HEK293 (cell line): ENCODE results near the gene ANO1.

Experiments used
- CTCF ChIA-PET: fragments of 350-600 bp; formaldehyde crosslinking; extraction: SDS; loops from one replicate; lab custom pipeline; 2021; ENCODE audit warnings: antibody characterized with exemption; lab: Yijun Ruan, JAX
- POLR2A ChIA-PET: fragments of 300-600 bp; formaldehyde crosslinking; extraction: SDS; loops from one replicate; lab custom pipeline; 2020; ENCODE audit warnings: antibody characterized with exemption, inconsistent platforms; lab: Yijun Ruan, JAX
- H3K27ac ChIP-seq: fragments of 200-500 bp; sonication (Bioruptor generic); 2 replicates; pipeline ENCODE4 v1.5.1; 2014; ENCODE audit warnings: low read depth, low read length, control low read depth, inconsistent platforms; ENCODE audit errors: extremely low read depth
- H3K36me3 ChIP-seq, 2 experiments: fragments of 200-500 bp in 1 of 2; sonication (Bioruptor generic) in 1 of 2; 1 replicate in 1 of 2; 2 replicates in 1 of 2; pipeline ENCODE4 v1.5.1; 2014 to 2017; ENCODE audit warnings: inconsistent platforms in 2 of 2, low read length in 2 of 2; ENCODE audit not compliant: control insufficient read depth in 2 of 2, insufficient read depth in 1 of 2
- H3K4me1 ChIP-seq: fragments of 200-500 bp; sonication (Bioruptor generic); 2 replicates; pipeline ENCODE4 v1.5.1; 2014; ENCODE audit warnings: mild to moderate bottlenecking, low read length, inconsistent platforms; ENCODE audit not compliant: control insufficient read depth, insufficient read depth
- H3K4me3 ChIP-seq: 2 replicates; pipeline ENCODE4 v1.5.1; 2011; ENCODE audit warnings: low read depth, mild to moderate bottlenecking, control low read depth, low read length, moderate library complexity
- H3K9me3 ChIP-seq: fragments of 200-500 bp; sonication (Bioruptor generic); 2 replicates; pipeline ENCODE4 v1.5.1; 2014; ENCODE audit warnings: low read depth, low read length, inconsistent platforms; ENCODE audit not compliant: control insufficient read depth, insufficient read depth
- ATF2 ChIP-seq: fragments of 450-650 bp; formaldehyde crosslinking; IDR thresholded peaks from 2 replicates; pipeline ENCODE4 v1.5.1; 2016; ENCODE audit warnings: missing biosample characterization, missing genetic modification characterization, low read depth
- INSM2 ChIP-seq: fragments of 450-650 bp; formaldehyde crosslinking; IDR thresholded peaks from 2 replicates; pipeline ENCODE4 v1.5.1; 2016; ENCODE audit warnings: missing biosample characterization, missing genetic modification characterization
- KLF9 ChIP-seq: fragments of 450-650 bp; formaldehyde crosslinking; IDR thresholded peaks from 2 replicates; pipeline ENCODE4 v1.5.1; 2016; ENCODE audit warnings: missing biosample characterization, missing genetic modification characterization, low read depth
- REST ChIP-seq: fragments of 450-650 bp; formaldehyde crosslinking; IDR thresholded peaks from 2 replicates; pipeline ENCODE4 v1.5.1; 2016; ENCODE audit warnings: missing biosample characterization, missing genetic modification characterization
- ZBTB21 ChIP-seq: fragments of 450-650 bp; formaldehyde crosslinking; IDR thresholded peaks from 2 replicates; pipeline ENCODE4 v1.5.1; 2017; ENCODE audit warnings: missing biosample characterization, missing genetic modification characterization
- ZBTB7A ChIP-seq: fragments of 450-650 bp; formaldehyde crosslinking; IDR thresholded peaks from 2 replicates; pipeline ENCODE4 v1.5.1; 2016; ENCODE audit warnings: low read depth, missing biosample characterization, missing genetic modification characterization
- ZNF335 ChIP-seq: fragments of 450-650 bp; formaldehyde crosslinking; conservative IDR thresholded peaks from 2 replicates; pipeline ENCODE4 v1.5.1; 2016; ENCODE audit warnings: missing biosample characterization, missing genetic modification characterization
- ZNF423 ChIP-seq: fragments of 450-650 bp; formaldehyde crosslinking; IDR thresholded peaks from 2 replicates; pipeline ENCODE4 v1.5.1; 2016; ENCODE audit warnings: missing biosample characterization, missing genetic modification characterization
- ZNF501 ChIP-seq: fragments of 450-650 bp; formaldehyde crosslinking; IDR thresholded peaks from 2 replicates; pipeline ENCODE4 v1.5.1; 2016; ENCODE audit warnings: missing biosample characterization, missing genetic modification characterization
- ZNF624 ChIP-seq: fragments of 450-650 bp; formaldehyde crosslinking; IDR thresholded peaks from 2 replicates; pipeline ENCODE4 v1.5.1; 2017; ENCODE audit warnings: missing biosample characterization, missing genetic modification characterization
- ZNF768 ChIP-seq: fragments of 450-650 bp; formaldehyde crosslinking; IDR thresholded peaks from 2 replicates; pipeline ENCODE4 v1.5.1; 2018; ENCODE audit warnings: missing biosample characterization, mild to moderate bottlenecking, missing genetic modification characterization
- ZNF843 ChIP-seq: fragments of 450-650 bp; formaldehyde crosslinking; IDR thresholded peaks from 2 replicates; pipeline ENCODE4 v1.5.1; 2016; ENCODE audit warnings: missing biosample characterization, missing genetic modification characterization
- ZSCAN4 ChIP-seq: fragments of 450-650 bp; formaldehyde crosslinking; IDR thresholded peaks from 2 replicates; pipeline ENCODE4 v1.5.1; 2017; ENCODE audit warnings: missing biosample characterization, missing genetic modification characterization

ANO1 gene

GRCh38 chr11:70225681-70226177 lies 147.6 kb downstream of the ANO1 start (continued):
- no peak for TF ChIP-seq ZNF501

GRCh38 chr11:70226183-70226582 lies 148.1 kb downstream of the ANO1 start:
- Histone ChIP-seq H3K27ac (no peak overlapping the region), H3K4me1 (no peaks in the 10 kb centered on the region), H3K4me3 (no peak overlapping the region), H3K9me3 (no peaks in the 10 kb centered on the region), H3K36me3 (no peaks in the 10 kb centered on the region)
- TF ChIP-seq KLF9 (tag by site-specific recombination) (no peak), ZNF843 (tag by site-specific recombination) (no peak), ZSCAN4 (tag by site-specific recombination) (no peak), ZNF423 (tag by site-specific recombination) (no peak), ZBTB21 (no peak), ATF2 (tag by site-specific recombination) (no peak)
- ChIA-PET CTCF (interaction anchor here (0.6 to 0.7 kb wide), 3 partner anchors 76 to 274 kb away, joined by 3 read pairs; no protein-coding TSS in a partner anchor), POLR2A (no interaction called here)

- ChIA-PET CTCF (interaction anchor here (0.5 to 0.7 kb wide), 4 partner anchors 54 to 275 kb away, joined by 3 to 4 read pairs (median 3); no protein-coding TSS in a partner anchor), POLR2A (no interaction called here)
- no peaks in the 10 kb centered on the region for H3K4me1 ChIP-seq
- TF ChIP-seq REST (tag by site-specific recombination): no peak
- no peak for TF ChIP-seq ZBTB7A (tag by site-specific recombination)
- no peak for TF ChIP-seq ZNF335 (tag by site-specific recombination)
- TF ChIP-seq INSM2 (tag by site-specific recombination): no peak
- no peak for TF ChIP-seq ZNF624
- no peak for TF ChIP-seq ZNF768 (tag by site-specific recombination)
- no peaks in the 10 kb centered on the region for H3K36me3 ChIP-seq
- no peaks in the 10 kb centered on the region for H3K9me3 ChIP-seq
- H3K4me3 ChIP-seq: no peak overlapping the region
- no peak overlapping the region for H3K27ac ChIP-seq
These were observed 148.8 kb downstream of the ANO1 start for GRCh38 chr11:70226967-70227366.
